Thyroid gland (tissue), 4 donors: ENCODE results near the gene LRRFIP2.

Source experiments
- POLR2A ChIP-seq, 2 donors: fragments of 450-650 bp; IDR thresholded peaks; one replicate each; pipeline ENCODE4 v1.6.1; 2017; ENCODE audit warnings: antibody characterized with exemption in 2 of 2, mild to moderate bottlenecking in 2 of 2, moderate library complexity in 1 of 2
- TF ChIP-seq, protein P1 (sequence below), 6 experiments: fragments of 200-600 bp in 3 of 6; fragments of 450-650 bp in 3 of 6; sonication (generic) in 3 of 6; IDR thresholded peaks; one replicate each; pipeline ENCODE4 v1.5.1; 2016 to 2019; ENCODE audit warnings: antibody characterized with exemption in 6 of 6, mild to moderate bottlenecking in 2 of 6, inconsistent platforms in 1 of 6, moderate library complexity in 1 of 6

DNA sequence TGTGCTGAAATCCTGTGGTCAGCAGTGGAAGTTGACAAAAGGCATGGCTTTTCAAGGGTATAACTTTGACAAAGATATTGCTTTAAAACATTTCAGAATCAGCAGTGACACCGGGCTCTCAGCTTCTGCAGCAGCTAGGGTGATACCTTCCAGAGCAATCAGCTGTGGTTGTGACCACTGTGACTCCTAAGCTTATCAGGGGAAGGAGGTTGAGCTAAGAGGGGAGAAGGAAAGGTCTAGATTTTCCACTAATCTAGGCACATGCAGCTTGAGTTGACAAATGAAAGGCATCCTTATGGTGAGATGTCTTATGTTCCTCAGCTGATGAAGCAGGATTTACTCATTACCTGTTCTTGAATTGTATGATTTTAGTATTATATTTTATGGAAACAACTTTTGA is 16.3 kb upstream of the LRRFIP2 start:
- TF ChIP-seq POLR2A (IDR thresholded peaks at IDR 0.05): no peak
- TF ChIP-seq, protein P1, sequence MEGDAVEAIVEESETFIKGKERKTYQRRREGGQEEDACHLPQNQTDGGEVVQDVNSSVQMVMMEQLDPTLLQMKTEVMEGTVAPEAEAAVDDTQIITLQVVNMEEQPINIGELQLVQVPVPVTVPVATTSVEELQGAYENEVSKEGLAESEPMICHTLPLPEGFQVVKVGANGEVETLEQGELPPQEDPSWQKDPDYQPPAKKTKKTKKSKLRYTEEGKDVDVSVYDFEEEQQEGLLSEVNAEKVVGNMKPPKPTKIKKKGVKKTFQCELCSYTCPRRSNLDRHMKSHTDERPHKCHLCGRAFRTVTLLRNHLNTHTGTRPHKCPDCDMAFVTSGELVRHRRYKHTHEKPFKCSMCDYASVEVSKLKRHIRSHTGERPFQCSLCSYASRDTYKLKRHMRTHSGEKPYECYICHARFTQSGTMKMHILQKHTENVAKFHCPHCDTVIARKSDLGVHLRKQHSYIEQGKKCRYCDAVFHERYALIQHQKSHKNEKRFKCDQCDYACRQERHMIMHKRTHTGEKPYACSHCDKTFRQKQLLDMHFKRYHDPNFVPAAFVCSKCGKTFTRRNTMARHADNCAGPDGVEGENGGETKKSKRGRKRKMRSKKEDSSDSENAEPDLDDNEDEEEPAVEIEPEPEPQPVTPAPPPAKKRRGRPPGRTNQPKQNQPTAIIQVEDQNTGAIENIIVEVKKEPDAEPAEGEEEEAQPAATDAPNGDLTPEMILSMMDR (IDR thresholded peaks at IDR 0.05): no peak
